ENCODE results near the gene SF3A2.

GRCh38 chr19:2249880-2250765 lies 13.5 kb downstream of the SF3A2 start:
- no peak for TF ChIP-seq ARNTL (CRISPR knock-in tag; IDR thresholded peaks at IDR 0.05; ENCODE audit: borderline replicate concordance, low read depth)
- TF ChIP-seq GLIS3 (CRISPR knock-in tag; IDR thresholded peaks at IDR 0.05): no peak
- TF ChIP-seq ZNF565 (CRISPR knock-in tag; conservative IDR thresholded peaks at IDR 0.05; ENCODE audit: low read depth): no peak
- TF ChIP-seq CREB5 (CRISPR knock-in tag; IDR thresholded peaks at IDR 0.05; ENCODE audit: low read depth): no peak
- TF ChIP-seq PATZ1 (CRISPR knock-in tag; IDR thresholded peaks at IDR 0.05; ENCODE audit: borderline replicate concordance): no peak
